ENCODE data around the gene FGF14.

The FGF14 gene

DNA sequence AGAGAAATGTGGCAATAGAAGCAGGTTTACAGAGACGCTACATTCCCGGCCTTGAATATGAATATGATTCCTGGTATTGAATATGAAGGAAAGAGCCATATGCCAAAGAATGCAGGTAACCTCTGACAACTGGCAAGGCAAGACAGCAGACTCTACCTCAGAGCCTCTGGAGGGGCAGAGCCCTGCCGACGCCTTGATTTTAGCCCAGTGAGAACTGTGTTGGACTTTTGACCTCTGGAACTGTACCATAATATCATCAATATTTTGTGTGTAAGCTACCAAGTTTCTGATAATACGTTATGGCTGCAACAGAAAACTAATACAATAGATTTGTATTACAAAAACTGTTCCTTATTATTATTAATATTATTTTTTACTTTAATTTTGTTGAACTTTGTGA is 219.7 kb downstream of the FGF14 start (continued):
- no peak for TF ChIP-seq SCRT2 (tag by site-specific recombination; IDR thresholded peaks at IDR 0.05)
- no peak for TF ChIP-seq ZNF169 (tag by site-specific recombination; IDR thresholded peaks at IDR 0.05)
- no peak for TF ChIP-seq IKZF3 (tag by site-specific recombination; IDR thresholded peaks at IDR 0.05)
- no peak for TF ChIP-seq GFI1B (tag by site-specific recombination; IDR thresholded peaks at IDR 0.05)
- TF ChIP-seq, protein P1, sequence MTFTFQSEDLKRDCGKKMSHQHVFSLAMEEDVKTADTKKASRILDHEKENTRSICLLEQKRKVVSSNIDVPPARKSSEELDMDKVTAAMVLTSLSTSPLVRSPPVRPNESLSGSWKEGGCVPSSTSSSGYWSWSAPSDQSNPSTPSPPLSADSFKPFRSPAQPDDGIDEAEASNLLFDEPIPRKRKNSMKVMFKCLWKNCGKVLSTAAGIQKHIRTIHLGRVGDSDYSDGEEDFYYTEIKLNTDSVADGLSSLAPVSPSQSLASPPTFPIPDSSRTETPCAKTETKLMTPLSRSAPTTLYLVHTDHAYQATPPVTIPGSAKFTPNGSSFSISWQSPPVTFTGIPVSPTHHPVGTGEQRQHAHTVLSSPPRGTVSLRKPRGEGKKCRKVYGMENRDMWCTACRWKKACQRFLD (tag by site-specific recombination; IDR thresholded peaks at IDR 0.05): no peak

DNA sequence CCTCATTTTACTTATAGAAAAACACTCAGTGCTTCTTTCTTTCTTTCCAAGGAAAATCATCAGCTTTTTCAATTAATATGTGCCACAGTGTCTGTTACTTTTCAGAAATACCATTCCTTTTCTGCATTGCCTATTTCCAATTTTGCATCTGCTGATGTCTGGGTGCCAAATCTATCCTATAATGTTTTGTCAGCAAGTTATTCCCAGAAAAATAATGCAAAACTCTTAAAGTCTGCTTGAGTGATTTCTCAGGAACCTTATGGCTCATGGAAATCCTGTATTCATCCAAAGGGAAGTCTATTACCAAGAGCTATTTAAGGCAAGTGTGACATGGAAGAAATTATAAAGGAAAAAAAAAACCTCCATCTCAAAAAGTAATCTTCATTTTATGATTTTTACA is 224.4 kb downstream of the FGF14 start:
- no peaks in the 10 kb centered on the region for H3K9me3 ChIP-seq (ENCODE audit: control insufficient read depth, insufficient read depth, low read depth, low read length)
- no peak overlapping the region for H3K27ac ChIP-seq (ENCODE audit: extremely low read depth, low read depth, low read length)
- no peaks in the 10 kb centered on the region for H3K36me3 ChIP-seq (ENCODE audit: control insufficient read depth in 2 of 2, insufficient read depth in 1 of 2, low read length in 2 of 2)
- H3K4me3 ChIP-seq (ENCODE audit: low read depth, low read length): no peak overlapping the region
- ChIA-PET POLR2A (no interaction called here), CTCF (interaction anchor here (0.6 to 0.8 kb wide), 2 partner anchors 36 to 174 kb away, joined by 3 read pairs; no protein-coding TSS in a partner anchor)
- no peaks in the 10 kb centered on the region for H3K4me1 ChIP-seq (ENCODE audit: control insufficient read depth, insufficient read depth, low read length)
- TF ChIP-seq ZNF473 (tag by site-specific recombination; IDR thresholded peaks at IDR 0.05) (no peak), ZNF112 (tag by site-specific recombination; IDR thresholded peaks at IDR 0.05) (no peak), ZFP69B (tag by site-specific recombination; IDR thresholded peaks at IDR 0.05) (no peak), ZNF837 (tag by site-specific recombination; IDR thresholded peaks at IDR 0.05) (no peak), RBAK (tag by site-specific recombination; IDR thresholded peaks at IDR 0.05) (no peak), ZNF157 (tag by site-specific recombination; IDR thresholded peaks at IDR 0.05) (no peak), ZNF302 (tag by site-specific recombination; IDR thresholded peaks at IDR 0.05; ENCODE audit: low read depth) (no peak), ZNF394 (tag by site-specific recombination; IDR thresholded peaks at IDR 0.05; ENCODE audit: borderline replicate concordance) (no peak), WT1 (tag by site-specific recombination; IDR thresholded peaks at IDR 0.05) (no peak)

- CTCF ChIA-PET: interaction anchor here (0.6 kb wide), 1 partner anchor 173 kb away, joined by 3 read pairs; no protein-coding TSS in a partner anchor
- H3K36me3 ChIP-seq (ENCODE audit: control insufficient read depth in 2 of 2, insufficient read depth in 1 of 2, low read length in 2 of 2): no peaks in the 10 kb centered on the region
- POLR2A ChIA-PET: no interaction called here
- H3K27ac ChIP-seq (ENCODE audit: extremely low read depth, low read depth, low read length): no peak overlapping the region
- H3K9me3 ChIP-seq (ENCODE audit: control insufficient read depth, insufficient read depth, low read depth, low read length): no peaks in the 10 kb centered on the region
- no peak overlapping the region for H3K4me3 ChIP-seq (ENCODE audit: low read depth, low read length)
- H3K4me1 ChIP-seq (ENCODE audit: control insufficient read depth, insufficient read depth, low read length): no peaks in the 10 kb centered on the region
- TF ChIP-seq ZNF174 (tag by site-specific recombination; IDR thresholded peaks at IDR 0.05) (no peak), PBX3 (CRISPR knock-in tag; IDR thresholded peaks at IDR 0.05) (no peak), ZNF280C (tag by site-specific recombination; IDR thresholded peaks at IDR 0.05) (no peak), ZNF624 (tag by site-specific recombination; IDR thresholded peaks at IDR 0.05) (no peak), ZNF530 (tag by site-specific recombination; IDR thresholded peaks at IDR 0.05; ENCODE audit: low read depth) (no peak), GLI2 (tag by site-specific recombination; IDR thresholded peaks at IDR 0.05; ENCODE audit: borderline replicate concordance, low read depth) (no peak), ZBTB48 (tag by site-specific recombination; IDR thresholded peaks at IDR 0.05) (no peak), OVOL3 (tag by site-specific recombination; IDR thresholded peaks at IDR 0.05) (no peak), ZNF747 (tag by site-specific recombination; IDR thresholded peaks at IDR 0.05) (no peak), TCF7L2 (IDR thresholded peaks at IDR 0.05; ENCODE audit: borderline replicate concordance, low read depth, low read length) (no peak)
- TF ChIP-seq, protein P2, sequence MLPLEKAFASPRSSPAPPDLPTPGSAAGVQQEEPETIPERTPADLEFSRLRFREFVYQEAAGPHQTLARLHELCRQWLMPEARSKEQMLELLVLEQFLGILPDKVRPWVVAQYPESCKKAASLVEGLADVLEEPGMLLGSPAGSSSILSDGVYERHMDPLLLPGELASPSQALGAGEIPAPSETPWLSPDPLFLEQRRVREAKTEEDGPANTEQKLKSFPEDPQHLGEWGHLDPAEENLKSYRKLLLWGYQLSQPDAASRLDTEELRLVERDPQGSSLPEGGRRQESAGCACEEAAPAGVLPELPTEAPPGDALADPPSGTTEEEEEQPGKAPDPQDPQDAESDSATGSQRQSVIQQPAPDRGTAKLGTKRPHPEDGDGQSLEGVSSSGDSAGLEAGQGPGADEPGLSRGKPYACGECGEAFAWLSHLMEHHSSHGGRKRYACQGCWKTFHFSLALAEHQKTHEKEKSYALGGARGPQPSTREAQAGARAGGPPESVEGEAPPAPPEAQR (tag by site-specific recombination; IDR thresholded peaks at IDR 0.05): no peak
- TF ChIP-seq, protein P3, sequence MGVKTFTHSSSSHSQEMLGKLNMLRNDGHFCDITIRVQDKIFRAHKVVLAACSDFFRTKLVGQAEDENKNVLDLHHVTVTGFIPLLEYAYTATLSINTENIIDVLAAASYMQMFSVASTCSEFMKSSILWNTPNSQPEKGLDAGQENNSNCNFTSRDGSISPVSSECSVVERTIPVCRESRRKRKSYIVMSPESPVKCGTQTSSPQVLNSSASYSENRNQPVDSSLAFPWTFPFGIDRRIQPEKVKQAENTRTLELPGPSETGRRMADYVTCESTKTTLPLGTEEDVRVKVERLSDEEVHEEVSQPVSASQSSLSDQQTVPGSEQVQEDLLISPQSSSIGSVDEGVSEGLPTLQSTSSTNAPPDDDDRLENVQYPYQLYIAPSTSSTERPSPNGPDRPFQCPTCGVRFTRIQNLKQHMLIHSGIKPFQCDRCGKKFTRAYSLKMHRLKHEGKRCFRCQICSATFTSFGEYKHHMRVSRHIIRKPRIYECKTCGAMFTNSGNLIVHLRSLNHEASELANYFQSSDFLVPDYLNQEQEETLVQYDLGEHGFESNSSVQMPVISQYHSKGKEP (tag by site-specific recombination; IDR thresholded peaks at IDR 0.05): no peak
- TF ChIP-seq, protein P4, sequence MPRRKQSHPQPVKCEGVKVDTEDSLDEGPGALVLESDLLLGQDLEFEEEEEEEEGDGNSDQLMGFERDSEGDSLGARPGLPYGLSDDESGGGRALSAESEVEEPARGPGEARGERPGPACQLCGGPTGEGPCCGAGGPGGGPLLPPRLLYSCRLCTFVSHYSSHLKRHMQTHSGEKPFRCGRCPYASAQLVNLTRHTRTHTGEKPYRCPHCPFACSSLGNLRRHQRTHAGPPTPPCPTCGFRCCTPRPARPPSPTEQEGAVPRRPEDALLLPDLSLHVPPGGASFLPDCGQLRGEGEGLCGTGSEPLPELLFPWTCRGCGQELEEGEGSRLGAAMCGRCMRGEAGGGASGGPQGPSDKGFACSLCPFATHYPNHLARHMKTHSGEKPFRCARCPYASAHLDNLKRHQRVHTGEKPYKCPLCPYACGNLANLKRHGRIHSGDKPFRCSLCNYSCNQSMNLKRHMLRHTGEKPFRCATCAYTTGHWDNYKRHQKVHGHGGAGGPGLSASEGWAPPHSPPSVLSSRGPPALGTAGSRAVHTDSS (tag by site-specific recombination; IDR thresholded peaks at IDR 0.05): no peak
Measured at GRCh38 chr13:102176846-102177245, 225.0 kb downstream of the FGF14 start.
